ENCODE results near the gene CFAP54.
"Not testable (repeated sequence)": the region's sequence is repeated elsewhere in the genome, so short reads cannot be mapped to it uniquely, and the experiment has no call there.

CFAP54 gene

DNA sequence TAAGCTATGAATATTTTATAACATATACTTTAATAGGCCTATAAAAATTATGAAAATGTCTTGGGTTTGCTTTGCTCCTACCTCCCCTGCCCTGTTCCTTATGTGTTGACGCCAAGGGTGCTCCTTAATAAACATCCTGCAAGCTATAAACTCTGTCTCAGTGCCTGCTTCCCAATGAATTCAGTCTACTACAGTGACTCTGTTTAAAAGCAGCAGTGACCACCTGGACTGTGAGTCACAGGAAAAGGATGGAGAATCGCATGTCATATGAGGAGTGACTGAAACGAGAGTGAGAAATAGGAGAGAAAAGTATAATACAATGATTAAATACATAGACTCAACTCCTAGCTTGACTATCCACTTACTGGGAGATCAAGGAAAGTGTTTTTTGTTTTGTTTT is 41.1 kb upstream of the CFAP54 start:
- no peak for DNase-seq (ENCODE audit: low spot score)
- no peak overlapping the region for H3K27ac ChIP-seq
- no peak overlapping the region for H3K4me3 ChIP-seq
- TF ChIP-seq, protein P1, sequence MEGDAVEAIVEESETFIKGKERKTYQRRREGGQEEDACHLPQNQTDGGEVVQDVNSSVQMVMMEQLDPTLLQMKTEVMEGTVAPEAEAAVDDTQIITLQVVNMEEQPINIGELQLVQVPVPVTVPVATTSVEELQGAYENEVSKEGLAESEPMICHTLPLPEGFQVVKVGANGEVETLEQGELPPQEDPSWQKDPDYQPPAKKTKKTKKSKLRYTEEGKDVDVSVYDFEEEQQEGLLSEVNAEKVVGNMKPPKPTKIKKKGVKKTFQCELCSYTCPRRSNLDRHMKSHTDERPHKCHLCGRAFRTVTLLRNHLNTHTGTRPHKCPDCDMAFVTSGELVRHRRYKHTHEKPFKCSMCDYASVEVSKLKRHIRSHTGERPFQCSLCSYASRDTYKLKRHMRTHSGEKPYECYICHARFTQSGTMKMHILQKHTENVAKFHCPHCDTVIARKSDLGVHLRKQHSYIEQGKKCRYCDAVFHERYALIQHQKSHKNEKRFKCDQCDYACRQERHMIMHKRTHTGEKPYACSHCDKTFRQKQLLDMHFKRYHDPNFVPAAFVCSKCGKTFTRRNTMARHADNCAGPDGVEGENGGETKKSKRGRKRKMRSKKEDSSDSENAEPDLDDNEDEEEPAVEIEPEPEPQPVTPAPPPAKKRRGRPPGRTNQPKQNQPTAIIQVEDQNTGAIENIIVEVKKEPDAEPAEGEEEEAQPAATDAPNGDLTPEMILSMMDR (IDR thresholded peaks at IDR 0.05) = no peak

DNA sequence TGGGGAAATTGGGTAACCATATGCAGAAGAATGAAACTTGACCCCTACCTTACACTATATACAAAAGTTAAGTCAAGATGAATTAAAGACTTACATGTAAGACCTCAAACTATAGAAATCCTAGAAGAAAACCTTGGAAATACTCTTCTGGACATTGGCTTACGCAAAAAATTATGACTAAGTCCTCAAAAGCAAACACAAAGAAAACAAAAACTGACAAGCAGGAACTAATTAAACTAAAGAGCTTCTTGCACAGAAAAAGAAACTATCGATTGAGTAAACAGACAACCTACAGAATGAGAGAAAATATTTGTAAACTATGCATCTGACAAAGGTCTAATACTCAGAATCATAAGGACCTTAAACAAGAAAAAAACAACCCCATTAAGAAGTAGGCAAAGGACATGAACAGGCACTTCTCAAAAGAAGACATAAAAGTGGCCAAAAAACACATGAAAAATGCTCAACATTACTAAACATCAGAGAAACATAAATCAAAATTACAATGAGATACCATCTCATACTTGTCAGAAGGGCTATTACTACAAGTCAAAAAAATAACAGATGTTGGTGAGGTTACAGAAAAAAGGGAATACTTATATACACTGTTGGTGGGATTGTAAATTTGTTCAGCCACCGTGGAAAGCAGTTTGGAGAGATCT is 37.0 kb upstream of the CFAP54 start:
- DNase-seq (ENCODE audit: low spot score) = no peak
- Histone ChIP-seq H3K27ac (no peak overlapping the region), H3K4me3 (no peak overlapping the region)
- TF ChIP-seq, protein P1 (IDR thresholded peaks at IDR 0.05) = no peak

DNA sequence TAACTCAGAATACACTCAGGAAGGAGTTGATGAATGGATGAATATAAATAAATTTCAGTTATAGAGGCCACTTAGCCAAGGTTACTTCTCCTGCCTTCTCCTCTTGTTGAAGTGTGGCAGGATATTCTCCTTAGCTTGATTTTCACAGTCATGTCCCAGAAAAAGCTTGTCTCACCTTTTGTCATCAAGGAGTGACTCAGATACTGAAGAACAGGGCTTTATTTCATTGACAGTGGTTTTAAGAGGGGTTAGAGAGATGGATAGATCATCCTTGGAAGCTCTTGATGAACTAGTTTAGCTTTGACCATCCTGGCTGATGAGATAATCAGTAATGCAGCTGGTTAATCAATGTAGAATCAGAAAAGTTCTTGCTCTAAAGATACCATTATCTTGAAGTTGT is 35.0 kb upstream of the CFAP54 start:
- TF ChIP-seq, protein P1 (IDR thresholded peaks at IDR 0.05) = no peak
- Histone ChIP-seq H3K27ac (no peak overlapping the region), H3K4me3 (no peak overlapping the region)
- no peak for DNase-seq (ENCODE audit: low spot score)

DNA sequence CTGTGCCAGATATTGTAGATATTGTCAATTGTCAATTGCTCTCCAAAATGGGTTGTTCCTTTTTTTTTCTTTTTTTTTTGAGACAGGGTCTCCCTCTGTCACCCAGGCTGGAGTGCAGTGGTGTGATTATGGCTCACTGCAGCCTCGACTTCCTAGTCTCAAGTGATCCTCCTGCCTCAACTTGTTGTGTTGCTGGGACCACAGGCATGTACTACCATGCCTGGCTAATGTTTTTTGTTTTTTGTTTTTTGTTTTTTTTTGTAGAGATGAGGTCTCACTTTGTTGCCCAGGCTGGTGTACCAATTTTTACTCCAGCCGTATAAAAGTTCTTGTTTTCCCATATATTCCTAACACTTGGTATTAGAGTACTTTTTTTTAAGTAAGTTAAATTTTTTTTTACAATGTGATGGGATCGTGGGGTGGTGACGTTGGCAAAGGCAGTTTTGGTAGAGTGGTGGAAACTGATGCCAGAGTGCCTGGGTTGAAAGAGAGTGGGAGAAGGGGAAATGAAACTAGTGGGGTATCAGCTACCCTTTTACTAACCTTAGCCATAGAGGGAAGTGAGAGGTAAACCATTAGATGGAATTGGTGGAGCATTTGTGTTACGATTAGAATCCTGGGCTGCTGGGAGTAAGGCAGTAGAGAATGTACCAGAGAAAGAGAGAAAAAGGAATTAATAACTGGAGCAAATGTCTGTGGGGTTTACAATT is 33.0 kb upstream of the CFAP54 start:
- H3K27ac ChIP-seq = no peak overlapping the region
- TF ChIP-seq, protein P1 (IDR thresholded peaks at IDR 0.05) = no peak
- no peak overlapping the region for H3K4me3 ChIP-seq
- no peak for DNase-seq (ENCODE audit: low spot score)

DNA sequence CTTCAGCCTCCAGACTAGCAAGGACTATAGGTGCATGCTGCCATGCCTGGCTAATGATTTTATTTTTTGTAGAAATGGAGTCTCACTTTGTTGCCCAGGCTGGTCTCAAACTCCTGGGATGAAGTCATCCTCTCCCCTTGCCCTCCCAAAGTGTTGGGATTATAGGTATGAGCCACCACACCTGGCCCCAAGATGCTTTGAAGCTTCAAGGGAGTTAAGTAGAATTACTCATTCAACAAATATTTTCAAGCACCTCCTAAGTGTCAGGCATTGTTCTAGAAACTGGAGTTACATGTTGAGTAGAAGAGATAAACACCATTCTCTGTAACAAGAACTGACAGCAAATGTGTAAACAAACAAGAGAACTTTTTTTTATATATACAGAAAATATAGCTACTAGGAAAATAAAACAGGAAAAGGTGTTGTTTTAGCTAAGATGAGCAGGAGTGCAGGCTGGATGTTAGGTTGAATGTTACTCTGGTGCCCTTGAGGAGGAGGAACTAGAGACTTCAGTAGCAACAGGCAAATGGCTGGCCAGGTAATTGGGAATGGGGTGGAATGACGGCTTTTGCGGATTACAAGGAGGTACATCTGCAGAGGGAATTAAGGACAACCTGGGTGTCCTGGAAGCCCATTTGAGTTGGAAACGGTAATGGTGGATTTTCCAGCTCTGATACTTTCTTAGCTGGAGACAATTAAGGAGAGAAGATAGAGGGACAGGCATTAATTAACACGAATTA is 32.0 kb upstream of the CFAP54 start:
- TF ChIP-seq, protein P1 (IDR thresholded peaks at IDR 0.05) = no peak
- Histone ChIP-seq H3K27ac (no peak overlapping the region), H3K4me3 (no peak overlapping the region)
- no peak for DNase-seq (ENCODE audit: low spot score)

DNA sequence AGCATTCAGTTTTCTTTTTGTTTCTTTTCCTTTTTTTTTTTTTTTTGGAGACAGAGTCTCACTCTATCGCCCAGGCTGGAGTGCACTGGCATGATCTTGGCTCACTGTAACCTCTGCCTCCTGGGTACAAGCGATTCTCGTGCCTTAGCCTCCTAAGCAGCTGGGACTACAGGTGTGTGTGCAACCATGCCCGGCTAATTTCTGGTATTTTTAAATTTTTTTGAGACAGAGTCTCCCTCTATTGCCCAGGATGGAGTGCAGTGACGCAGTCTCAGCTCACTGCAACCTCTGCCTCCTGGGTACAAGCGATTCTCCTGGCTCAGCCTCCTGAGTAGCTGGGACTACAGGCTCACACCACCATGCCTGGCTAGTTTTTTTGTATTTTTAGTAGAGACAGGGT is 30.1 kb upstream of the CFAP54 start:
- not testable (repeated sequence) for DNase-seq (ENCODE audit: low spot score); H3K4me3 ChIP-seq; H3K27ac ChIP-seq

DNA sequence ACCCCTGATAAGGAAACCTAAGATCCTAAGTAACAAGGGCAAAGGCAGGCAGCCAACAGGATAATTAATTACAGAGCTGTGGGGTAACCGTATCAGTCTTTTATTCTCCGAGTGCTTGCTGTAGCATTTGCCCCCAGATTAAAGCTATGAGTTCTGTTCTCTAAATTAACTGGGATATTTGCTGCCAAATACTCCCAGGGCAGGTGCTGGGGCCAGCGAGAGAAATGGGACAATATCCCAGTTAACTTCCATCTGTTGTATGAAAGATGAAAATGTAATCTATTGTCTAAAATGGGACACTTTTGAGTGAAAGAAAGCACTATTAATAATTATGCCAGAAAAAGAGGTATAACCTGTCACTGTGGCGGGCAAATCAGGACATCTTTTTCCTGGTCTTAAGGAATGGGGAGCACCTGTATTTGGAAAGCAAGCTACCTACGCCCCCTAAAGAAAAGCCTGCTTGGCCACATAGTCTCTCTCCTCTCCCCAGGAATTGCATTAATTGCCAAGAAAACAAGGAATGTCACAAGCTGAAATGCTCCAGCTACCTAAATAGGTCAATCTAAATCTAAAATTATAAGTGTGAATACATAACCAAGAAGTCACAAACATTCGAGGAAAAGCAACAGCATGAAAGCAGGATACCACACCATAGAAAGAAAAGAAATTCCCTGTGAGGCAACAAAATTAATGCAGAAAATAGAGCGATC is 26.7 kb upstream of the CFAP54 start:
- Histone ChIP-seq H3K27ac (no peak overlapping the region), H3K4me3 (no peak overlapping the region)
- no peak for DNase-seq (ENCODE audit: low spot score)
- TF ChIP-seq, protein P1 (IDR thresholded peaks at IDR 0.05) = no peak
